Activated T-cell treated with anti-CD3 and anti-CD28 coated beads for 1 hour (primary cell): ENCODE data around the gene RAI1.
A peak's percentile ranks its signal among the peaks of the same experiment; 100 is the strongest.
"Not testable (repeated sequence)": the region's sequence is repeated elsewhere in the genome, so short reads cannot be mapped to it uniquely, and the experiment has no call there.

Source experiments
- DNase-seq: peaks from one replicate; pipeline ENCODE4 v3.0.0-alpha.2; 2020; ENCODE audit warnings: low read depth

RAI1 gene, protein sequence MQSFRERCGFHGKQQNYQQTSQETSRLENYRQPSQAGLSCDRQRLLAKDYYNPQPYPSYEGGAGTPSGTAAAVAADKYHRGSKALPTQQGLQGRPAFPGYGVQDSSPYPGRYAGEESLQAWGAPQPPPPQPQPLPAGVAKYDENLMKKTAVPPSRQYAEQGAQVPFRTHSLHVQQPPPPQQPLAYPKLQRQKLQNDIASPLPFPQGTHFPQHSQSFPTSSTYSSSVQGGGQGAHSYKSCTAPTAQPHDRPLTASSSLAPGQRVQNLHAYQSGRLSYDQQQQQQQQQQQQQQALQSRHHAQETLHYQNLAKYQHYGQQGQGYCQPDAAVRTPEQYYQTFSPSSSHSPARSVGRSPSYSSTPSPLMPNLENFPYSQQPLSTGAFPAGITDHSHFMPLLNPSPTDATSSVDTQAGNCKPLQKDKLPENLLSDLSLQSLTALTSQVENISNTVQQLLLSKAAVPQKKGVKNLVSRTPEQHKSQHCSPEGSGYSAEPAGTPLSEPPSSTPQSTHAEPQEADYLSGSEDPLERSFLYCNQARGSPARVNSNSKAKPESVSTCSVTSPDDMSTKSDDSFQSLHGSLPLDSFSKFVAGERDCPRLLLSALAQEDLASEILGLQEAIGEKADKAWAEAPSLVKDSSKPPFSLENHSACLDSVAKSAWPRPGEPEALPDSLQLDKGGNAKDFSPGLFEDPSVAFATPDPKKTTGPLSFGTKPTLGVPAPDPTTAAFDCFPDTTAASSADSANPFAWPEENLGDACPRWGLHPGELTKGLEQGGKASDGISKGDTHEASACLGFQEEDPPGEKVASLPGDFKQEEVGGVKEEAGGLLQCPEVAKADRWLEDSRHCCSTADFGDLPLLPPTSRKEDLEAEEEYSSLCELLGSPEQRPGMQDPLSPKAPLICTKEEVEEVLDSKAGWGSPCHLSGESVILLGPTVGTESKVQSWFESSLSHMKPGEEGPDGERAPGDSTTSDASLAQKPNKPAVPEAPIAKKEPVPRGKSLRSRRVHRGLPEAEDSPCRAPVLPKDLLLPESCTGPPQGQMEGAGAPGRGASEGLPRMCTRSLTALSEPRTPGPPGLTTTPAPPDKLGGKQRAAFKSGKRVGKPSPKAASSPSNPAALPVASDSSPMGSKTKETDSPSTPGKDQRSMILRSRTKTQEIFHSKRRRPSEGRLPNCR (N-terminal part only)

DNA sequence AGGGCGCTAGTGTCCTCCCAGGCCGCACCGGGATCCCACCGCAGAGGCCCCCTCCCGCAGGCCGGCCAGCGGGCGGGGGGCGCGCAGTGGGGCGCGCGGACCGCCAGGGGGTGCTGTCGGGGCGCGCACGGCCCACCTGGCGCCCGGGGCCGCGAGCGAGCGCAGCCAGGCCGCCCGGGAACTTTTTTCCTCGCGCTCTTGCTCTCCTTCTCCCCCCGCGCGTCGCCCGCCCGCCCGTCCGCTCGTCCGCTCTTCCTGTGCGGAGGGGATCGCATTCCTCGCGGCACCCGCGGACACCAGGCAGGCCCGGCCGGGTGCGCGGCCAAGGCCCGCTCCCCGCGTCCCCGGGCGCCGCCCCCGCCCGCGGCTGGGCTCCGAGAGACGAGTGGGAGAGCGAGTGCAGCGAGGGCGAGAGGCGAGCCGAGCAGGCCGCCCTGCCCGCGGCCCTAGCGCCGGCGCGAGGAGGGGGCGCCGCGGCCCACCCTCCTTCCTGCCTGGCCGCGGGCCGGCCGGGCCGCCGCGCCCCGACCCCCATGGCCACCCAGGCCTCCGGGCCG is at the start of gene RAI1:
TSS of gene RAI1 (plus strand) at position 272 of the 557 bp plus-strand sequence. CDS start 111,491 bp downstream, outside the sequence.
- DNase-seq = peak; percentile 61

DNA sequence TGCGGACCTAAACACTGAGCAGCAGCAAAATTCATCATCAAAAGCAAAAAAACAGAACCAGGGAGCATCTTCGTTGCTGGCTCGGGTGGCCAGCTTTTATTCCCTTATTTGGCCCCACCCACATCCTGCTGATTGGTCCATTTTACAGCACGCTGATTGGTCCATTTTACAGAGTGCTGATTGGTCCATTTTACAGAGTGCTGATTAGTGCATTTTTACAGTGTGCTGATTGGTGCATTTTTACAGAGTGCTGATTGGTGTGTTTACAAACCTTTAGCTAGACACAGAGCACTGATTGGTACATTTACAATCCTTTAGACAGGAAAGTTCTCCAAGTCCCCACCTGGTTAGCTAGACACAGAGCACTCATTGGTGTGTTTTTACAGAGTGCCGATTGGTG is 48.6 kb upstream of the RAI1 start:
- DNase-seq = not testable (repeated sequence)

- DNase-seq = no peak
Measured at GRCh38 chr17:17633310-17633709, 47.9 kb upstream of the RAI1 start.

DNA sequence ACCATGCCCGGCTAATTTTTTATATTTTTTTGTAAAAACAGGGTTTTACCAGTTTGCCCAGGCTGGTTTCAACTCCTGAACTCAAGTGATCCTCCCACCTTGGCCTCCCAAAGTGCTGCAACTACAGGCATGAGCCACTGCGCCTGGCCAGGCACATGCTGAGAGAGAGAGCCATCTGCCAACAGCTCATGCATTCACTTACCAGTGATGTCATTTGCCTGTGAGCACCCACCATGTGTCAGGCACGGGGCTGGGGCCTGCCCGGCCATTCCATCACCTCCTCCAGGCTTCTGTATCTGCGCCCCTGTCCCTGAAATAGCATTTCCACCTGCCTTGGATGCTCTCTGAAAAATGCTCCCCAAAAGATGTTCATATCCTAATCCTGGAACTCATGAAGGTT is 46.1 kb upstream of the RAI1 start:
- no peak for DNase-seq

DNA sequence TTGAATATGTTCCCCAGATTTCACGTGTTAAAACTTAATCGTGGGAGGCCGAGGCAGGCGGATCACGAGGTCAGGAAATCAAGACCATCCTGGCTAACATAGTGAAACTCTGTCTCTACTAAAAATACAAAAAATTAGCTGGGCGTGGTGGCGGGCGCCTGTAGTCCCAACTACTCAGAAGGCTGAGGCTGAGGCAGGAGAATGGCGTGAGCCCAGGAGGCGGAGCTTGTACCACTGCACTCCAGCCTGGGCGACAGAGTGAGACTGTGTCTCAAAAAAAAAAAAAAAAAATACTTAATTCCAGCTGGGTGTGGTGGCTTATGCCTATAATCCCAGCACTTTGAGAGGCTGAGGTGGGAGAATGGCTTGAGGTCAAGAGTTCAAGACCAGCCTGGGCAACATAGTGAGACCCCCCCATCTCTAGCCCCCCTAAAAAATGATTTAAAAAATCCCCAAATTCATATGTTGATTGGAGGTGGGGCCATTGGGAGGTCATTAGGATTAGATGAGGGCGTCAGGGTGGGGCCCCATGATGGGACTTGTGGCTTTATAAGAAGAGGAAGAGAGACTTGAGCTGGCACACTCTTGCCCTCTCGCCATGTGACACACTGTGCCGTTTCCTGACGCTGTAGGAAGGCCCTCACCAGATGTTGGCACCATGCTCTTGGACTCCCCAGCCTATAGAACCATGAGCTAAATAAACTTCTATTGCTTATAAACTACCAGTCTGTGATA is 45.6 kb upstream of the RAI1 start:
- not testable (repeated sequence) for DNase-seq

DNA sequence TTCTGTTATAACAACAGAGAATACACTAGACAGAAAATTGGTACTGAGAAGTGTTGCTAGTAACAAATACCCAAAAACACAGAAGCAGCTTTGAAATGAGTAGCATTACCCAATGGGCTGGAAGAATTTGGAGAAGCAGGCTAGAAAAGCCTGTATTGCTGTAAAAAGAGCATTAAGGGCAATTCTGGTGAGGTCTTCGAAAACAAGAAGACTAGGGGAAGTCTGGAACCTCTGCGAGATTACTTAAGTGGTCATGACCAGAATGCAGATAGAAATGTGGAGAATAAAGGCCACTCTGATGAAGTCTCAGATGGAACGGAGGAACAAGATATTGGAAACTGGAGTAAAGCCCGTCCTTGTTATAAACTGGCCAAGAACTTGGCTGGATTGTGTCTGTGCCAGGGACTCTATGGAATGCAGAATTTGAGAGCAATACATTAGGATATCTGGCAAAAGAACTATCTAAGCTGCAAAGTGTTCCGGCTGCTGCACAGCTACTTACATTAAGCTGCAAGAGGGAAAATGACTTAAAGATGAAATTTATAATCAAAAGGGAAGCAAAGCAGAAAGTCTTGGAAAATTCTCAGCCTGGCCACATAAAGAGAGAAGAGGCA is 44.9 kb upstream of the RAI1 start:
- DNase-seq = no peak

GRCh38 chr17:17638467-17638866 is 42.8 kb upstream of the RAI1 start:
- no peak for DNase-seq

DNA sequence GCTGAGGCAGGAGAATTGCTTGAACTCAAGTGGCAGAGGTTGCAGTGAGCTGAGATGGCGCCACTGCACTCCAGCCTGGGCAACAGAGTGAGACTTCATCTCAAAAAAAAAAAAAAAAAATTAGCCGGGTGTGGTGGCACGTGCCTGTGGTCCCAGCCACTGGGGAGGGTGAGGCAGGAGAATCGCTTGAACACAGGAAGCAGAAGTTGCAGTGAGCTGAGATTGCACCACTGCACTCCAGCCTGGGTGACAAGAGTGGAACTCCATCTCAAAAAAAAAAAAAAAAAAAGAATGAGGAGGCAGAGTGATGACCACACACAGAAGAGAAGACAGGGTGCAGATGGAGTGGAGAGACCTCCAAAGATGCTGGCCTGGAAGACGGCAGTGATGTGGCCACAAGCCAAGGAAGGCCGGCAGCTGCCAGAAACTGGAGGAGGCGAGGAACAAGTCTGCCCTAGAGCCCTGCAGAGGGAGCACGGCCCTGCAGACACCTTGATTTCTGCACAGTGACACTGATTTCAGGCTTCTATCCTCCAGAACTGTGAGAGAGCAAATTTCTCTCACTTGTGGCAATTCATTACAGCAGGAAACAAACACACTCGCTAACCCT is 41.5 kb upstream of the RAI1 start:
- DNase-seq = not testable (repeated sequence)

- DNase-seq = peak; percentile 85
Measured at GRCh38 chr17:17641621-17642409, 39.4 kb upstream of the RAI1 start.

- DNase-seq = not testable (repeated sequence)
Measured at GRCh38 chr17:17645148-17645547, 36.1 kb upstream of the RAI1 start.

DNA sequence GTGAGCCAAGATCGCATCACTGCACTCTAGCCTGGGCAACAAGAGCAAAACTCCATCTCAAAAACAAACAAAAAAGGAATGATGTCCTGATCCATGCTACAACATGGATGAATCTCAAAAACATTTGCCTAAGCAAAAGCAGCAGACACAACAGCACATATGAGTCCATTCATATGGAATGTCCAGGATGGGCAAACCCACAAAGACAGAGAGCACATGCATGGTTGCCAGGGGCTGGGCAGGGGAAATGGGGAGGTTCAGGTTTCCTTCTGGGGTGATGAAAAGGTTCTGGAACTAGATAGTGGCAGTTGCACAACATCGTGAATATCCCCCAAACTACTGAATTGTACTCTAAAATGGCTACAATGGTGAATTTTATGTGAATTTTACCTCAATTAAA is 35.3 kb upstream of the RAI1 start:
- no peak for DNase-seq

DNA sequence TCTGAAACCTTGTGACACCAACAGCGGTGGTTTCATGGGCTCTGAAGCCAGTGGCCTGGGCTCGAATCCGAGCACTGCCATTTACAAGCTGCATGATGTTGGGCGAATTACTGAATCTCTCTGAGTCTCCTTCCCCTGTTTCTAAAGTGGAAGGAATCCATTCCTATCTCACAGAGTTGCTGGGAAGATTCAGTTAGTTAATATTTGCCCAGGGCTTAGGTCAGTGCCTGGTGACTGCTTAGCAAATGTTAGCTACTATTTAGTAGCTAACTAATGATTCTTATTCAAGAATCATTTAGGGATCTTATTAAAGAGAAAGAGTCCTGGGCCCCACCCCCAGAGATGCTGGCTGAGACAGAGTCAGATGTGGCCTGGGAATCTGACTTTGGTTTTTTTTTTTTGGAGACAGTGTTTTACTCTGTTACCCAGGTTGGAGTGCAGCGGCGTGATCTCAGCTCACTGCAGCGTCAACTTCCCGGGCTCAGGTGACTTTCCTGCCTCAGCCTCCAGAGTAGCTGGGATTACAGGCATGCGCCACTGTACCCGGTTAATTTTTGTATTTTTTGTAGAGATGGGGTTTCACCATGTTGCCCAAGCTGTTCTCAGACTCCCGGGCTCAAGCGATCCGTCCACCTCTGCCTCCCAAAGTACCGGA is 33.6 kb upstream of the RAI1 start:
- DNase-seq = no peak

GRCh38 chr17:17648762-17649161 is 32.5 kb upstream of the RAI1 start:
- DNase-seq = no peak

DNA sequence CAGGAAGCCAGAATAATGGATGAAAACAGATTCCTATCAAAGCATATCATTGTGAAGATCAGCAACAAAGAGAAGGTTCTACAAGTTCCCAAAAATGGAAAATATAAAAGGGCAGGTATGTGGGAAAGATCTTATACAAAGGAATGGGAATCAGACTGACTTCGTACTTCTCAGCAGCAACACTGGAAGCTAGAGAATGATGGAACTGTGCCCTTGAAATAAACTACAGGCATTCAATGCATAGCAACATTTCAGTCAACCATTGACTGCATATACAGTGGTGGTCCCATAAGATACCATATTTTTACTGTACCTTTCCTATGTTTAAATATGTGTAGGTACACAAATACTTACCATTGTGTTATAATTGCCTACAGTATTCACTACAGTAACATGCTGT is 30.3 kb upstream of the RAI1 start:
- no peak for DNase-seq

- DNase-seq = no peak
Measured at GRCh38 chr17:17653343-17653742, 27.9 kb upstream of the RAI1 start.

- no peak for DNase-seq
Measured at GRCh38 chr17:17659340-17659739, 21.9 kb upstream of the RAI1 start.

- no peak for DNase-seq
Measured at GRCh38 chr17:17661134-17661533, 20.1 kb upstream of the RAI1 start.

GRCh38 chr17:17661834-17662385 is 19.3 kb upstream of the RAI1 start:
- DNase-seq = no peak
